ENCODE data around the gene FOXL3.

The FOXL3 gene

DNA sequence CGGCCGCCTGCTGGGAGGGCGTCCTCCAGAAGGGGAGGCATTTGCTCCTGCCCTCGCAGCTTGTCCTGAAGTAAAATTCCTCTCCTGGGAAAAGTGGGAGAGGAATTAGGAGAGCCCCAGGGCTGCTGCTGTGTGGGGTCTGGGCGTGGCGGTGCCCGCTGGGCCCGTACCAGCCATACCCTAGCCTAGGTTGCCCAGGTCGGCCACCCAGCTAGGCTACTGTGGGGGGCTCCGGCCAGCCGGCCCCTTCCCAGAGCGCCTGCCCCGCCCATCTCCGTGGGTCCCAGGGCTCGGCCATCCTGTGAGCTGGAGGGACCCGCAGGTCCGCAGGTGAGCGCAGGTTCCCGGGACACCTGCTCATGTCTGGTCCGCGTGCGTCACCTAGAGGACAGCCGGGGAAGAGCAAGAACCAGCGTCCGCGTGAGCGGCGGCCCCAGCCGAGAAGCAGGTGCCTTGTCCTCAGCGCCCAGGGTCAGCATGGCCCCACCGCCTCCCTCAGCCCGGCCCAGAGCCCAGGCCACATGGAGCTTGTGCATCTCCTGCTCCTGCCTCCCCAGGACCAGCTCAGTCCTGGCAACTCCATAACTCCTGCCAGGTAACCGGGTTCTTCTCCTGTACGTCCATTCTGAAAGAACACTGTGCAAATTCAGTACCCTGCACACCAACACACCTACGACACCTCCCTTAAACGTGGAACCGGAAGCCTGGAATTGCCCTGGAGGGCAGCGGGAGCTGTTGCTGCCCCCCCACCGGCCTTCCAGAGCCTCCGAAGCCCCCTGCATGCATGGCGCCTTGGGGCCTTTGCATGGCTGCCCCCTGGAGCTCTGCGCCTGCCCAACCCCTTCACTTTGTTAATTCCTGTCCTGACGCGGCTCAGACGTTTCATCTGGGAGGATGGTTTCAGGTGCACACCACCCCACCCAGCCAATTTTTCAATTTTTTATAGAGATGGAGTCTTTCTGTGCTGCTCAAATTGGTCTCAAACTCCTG, 22.8 kb upstream of the FOXL3 start:
- DNase-seq (ENCODE audit: low read depth) = no peak

DNA sequence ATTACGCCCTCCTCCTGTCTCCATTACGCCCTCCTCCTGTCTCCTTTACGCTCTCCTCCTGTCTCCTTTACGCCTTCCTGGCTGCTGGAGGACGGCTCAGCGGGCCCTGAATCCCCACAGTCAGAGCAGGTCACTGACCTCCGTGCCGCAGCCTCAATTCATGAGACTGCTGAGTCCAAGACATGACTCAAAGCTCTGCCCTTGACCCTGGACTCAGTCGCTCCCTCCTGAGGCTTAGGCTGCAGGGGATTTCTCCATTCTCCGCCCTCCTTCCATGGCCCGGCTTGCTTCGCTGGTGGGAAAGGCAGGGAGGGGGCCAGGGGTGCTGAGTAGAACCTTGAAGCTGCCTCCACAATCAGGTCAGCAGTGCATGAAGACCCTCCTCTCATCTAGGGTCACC, 21.0 kb upstream of the FOXL3 start:
- DNase-seq (ENCODE audit: low read depth) = no peak

DNA sequence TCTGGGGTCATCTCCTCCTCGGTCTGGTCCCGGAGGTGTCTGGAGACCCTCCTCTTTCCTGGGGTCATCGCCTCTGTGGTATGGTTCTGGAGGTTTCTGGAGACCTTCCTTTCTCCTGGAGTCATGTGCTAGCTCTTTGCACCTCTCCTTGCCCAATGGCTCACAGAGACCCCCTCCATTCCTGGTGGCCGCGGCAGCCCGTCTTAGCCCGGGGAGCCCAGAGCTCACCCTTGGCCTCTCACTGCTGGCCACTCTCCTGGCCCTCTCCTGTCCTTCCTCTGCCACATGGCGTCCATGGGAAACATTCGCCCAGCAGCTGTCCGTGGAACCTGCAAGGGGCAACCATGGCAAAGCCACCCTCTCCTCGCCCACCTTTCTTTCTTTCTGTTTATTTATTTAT, 20.2 kb upstream of the FOXL3 start:
- DNase-seq (ENCODE audit: low read depth) = no peak

DNA sequence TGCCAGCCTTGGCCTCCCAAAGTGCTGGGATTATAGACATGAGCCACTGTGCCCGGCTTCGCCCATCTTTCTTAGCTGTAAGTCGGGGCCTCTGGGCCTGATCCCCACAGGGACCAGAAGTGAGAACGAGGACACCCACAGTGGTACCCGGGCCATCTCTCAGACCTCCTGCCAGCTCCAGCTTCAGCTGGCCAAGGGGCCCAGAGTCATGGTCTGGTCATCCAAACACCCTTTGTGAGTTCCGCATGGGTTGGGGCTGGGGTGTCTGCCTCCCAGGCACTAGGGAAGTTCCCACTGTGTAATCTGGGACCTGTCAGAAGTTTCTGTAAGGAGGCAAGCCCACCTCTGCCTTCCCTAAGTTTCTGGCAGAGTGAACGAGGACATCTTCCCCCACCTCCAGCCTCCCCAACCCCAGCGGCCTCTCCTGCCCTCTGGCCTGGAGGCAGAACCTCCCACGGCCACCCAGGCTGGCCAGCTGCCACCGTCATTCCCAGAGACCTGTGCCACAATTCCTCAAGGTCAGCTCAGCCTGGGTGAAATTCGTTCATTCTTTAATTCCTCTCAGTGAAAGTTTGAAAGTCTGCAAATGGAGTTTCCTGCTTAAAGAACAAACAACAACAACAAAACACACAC, 19.5 kb upstream of the FOXL3 start:
- no peak for DNase-seq (ENCODE audit: low read depth)

DNA sequence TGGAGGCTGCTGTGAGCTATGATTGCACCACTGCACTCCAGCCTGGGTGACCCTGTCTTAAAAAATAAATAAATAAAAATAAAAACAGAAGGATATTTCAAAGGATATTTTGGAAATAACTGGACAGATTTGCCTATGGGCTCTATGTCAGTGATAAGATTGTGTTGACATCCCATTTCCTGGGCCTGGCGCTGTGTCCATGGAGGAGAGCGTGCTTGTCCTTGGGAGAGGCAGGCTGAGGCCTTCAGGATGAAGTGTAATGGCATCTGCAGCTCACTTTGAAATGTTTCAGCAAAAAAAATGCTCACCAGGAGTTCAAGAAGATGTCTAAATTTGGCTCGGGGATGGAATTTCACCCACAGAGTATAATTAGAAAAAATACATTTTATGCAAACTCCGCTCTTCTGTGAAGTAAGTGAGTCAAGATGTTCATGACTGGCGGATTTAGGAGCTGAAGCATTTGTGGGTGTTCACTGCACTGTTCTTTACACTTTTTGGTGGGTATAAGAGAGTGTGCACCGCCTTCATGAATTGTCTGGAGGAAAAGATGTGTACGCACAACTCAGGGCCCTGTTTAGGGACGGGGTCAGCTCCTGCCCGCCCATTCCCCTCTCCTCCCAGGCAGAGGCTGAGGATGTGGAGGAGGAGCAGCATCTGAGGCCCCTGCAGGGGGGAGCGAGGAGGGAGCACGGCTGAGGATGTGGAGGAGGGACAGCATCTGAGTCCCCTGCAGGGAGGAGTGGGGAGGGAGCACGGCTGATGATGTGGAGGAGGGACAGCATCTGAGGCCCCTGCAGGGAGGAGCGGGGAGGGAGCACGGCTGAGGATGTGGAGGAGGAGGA, 18.5 kb upstream of the FOXL3 start:
- no peak for DNase-seq (ENCODE audit: low read depth)

DNA sequence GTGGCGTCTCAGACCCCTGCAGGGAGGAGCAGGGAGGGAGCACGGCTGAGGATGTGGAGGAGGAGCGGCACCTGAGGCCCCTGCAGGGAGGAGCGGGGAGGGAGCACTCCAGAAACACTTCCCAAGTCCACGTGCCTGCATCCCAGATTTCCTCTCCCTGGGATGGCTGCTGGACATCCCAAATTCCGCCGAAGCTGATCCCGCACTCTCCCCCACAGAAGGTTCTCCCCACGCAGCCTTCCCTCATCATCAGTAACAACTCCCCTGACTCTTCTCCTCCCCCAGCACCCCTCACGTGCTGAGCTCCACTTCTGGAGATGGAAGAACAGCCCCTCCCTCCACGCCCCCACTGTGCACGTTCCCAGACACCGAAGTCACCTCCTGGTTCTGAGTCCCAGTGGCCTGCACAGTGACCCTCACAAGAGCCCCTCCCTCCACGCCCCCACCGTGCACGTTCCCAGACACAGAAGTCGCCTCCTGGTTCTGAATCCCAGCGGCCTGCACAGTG, 17.8 kb upstream of the FOXL3 start:
- no peak for DNase-seq (ENCODE audit: low read depth)

DNA sequence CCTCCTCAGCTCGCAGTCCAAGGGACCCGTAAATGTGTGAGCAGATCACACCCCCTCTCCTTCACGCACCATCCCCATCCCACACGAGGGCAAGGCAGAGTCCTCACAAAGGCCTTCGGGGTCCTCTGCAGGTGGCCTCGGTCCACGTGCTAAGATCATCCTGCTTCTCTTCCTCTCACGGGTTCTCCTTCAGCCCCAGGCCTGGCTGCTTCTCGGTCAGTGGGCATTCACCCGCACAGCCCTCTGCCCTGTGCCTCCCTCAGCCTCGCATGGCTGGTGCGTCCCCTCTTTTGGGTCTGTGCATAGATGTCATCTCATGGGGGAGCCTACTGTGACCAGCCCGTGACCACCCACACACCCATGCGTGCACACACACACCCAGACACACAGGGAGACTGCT, 17.3 kb upstream of the FOXL3 start:
- no peak for DNase-seq (ENCODE audit: low read depth)

DNA sequence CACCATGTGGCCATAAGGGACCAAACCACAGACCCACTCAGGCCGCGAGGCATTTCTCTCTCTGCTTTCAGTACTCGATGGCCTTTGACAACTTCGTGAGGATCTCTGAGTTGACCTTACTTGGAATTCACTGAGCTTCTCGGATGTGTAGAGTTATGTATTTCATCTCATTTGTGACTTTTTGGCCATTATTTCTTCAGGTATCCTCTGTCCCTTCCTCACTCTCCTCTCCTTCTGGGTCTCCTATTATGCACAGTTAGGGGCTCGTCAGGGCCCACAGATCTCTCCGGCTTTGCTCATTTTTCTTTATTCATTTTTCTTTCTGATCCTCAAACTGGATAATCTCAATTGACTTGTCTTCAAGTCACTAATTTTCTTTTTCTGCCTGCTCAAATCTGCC, 16.6 kb upstream of the FOXL3 start:
- no peak for DNase-seq (ENCODE audit: low read depth)

DNA sequence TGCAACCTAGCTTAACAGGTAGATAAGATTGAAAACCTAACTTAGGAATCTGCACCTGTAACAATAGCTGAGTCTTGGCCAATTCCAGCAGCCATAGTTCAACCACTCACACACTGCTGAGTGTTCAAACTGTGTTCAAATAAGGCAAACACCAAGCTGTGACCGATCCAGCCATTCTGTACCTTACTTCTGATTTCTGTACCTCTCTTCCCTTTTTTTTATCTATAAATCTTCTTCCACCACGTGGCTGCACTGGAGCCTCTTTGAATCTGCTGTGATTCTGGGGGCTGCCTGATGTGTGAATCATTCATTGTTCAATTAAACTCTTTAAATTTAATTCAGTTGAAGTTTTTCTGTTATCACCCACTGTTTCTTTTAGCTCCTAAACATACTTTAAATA, 15.7 kb upstream of the FOXL3 start:
- no peak for DNase-seq (ENCODE audit: low read depth)

DNA sequence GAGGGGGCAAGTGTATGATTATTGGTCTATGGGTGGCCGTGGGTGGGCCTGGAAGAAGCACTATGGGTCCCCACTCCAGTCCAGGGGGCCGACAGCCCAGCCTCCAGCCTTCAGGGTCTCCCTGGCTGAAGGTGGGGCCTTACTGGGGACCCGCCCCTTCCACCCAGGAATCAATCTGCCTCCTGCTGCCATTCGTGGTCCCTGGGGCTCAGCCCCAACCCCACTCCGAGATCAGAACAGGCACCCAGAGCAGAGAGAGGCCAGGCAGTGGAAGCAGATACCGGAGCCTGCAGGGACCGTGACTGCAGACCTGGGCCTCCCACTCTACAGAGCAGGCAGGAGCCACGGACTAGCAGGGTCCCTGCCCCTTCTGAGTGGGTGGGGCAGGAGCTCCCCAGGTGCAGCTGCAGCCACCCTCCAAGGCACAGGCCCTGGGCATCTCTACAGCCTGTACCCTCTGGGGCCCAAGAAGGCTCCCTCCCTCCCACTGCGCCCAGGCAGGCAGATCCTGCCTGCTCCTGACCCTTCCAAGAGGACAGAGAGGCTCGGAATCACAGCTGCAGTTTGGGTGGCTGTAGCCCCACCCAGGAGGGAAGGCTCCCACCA, 13.6 kb upstream of the FOXL3 start:
- DNase-seq (ENCODE audit: low read depth) = no peak

DNA sequence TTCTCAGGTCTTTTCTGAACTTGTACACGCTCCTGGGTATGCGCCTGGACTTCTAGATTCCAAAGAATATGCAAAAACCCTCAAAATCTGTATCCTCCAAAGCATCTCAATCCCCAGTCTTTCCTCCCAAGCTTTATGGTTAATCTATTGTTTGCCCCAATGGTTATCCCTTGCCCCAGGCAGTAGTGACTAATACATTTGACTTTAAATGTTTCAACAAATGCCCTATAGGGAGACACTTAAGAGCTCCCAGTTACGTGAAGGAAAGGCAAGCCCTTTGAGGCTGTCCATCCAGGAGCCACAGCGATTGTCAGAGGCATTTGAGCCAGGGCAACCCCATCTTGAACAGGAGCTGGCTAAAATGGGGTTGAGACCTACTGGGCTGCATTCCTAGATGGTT, 12.7 kb upstream of the FOXL3 start:
- no peak for DNase-seq (ENCODE audit: low read depth)

DNA sequence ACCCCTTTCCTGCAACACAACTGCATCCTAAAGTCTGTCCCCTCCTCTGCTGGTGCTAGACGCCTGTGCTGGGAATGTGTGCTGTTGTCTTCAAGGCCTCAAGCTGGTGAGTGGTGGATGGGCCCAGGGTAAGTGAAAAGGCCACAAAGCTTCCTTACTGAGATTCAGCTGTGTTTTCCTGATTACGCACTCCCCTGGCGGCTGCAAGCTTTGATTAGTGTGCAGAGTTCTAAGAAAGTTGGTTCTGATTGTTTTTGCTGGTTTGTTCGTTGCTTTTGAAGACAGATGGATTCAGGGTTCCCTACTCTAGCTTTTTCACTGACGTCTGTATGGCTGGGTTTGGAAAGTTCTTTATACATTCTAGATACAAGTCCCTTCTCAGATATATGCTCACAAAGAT, 11.9 kb upstream of the FOXL3 start:
- DNase-seq (ENCODE audit: low read depth) = no peak

DNA sequence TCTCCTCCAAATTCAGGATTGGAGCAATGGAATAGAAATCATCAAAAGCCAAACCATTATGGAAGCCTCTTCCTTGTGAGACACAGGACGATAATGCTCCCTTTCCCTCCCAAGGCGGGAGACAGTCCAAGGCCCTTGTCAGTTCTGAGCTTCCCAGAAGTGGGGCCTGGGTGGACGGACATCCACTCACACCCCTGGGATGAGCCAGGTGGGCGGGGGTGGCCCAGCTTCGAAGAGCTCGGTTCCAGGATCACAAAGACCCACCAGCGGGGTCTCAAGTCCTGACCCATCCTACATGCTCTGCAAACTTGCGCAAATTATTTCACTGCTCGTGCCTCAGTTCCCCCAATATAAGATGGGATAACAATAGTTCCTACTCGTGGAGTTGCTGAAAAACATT, 10.1 kb upstream of the FOXL3 start:
- DNase-seq (ENCODE audit: low read depth) = no peak

DNA sequence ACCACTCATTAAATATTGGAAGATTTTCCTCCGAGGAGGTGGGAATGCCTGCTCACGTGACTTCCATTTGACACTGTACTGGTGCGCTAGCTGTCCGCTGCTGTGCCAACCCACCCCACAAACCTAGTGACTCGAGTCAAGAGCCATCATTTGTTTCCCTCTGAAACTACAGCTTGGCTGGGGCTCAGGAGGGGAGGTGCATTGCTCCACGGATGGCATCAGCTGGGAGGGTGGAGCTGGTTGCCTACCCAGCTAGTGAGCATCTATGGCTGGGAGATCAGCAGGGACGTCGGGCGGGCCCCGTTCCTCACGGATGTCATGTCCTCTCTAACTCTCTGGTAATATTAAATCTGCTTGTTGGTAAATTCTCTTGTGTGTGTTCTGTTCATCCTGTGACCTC, 9.5 kb upstream of the FOXL3 start:
- DNase-seq (ENCODE audit: low read depth) = no peak

DNA sequence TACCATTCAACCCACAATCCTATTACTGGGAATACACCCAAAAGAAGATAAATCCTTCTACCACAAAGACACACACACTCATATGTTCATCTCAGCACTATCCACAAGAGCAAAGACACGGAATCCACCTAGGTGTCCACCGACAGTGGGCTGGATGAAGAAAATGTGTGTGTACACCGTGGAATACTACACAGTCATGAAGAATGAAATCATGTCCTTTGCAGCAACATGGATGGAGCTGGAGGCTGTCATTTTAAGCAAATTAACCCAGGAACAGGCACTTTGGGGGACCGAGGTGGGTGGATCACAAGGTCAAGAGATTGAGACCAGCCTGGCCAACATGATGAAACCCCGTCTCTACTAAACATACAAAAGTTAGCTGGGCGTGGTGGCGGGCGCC, 8.3 kb upstream of the FOXL3 start:
- DNase-seq (ENCODE audit: low read depth) = no peak

DNA sequence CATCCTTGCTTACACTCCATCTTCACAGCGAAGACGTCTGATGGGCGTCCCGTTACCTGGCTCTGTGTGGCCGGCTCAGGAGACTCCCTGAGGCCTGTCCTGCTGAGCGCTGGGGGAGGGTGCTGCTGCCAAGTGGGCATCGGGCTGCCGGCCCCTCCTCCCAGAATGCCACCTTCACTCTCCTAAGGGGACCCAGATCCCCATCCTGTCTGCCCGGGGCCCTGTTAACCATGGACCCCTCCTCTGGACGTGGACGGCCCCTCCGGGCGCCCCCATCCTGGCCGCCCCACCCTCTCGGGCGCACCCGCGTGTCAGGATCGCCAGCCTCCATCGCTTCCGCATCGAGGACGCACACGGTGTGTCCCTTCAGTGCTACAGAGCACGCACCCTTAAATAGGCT, 7.3 kb upstream of the FOXL3 start:
- no peak for DNase-seq (ENCODE audit: low read depth)

DNA sequence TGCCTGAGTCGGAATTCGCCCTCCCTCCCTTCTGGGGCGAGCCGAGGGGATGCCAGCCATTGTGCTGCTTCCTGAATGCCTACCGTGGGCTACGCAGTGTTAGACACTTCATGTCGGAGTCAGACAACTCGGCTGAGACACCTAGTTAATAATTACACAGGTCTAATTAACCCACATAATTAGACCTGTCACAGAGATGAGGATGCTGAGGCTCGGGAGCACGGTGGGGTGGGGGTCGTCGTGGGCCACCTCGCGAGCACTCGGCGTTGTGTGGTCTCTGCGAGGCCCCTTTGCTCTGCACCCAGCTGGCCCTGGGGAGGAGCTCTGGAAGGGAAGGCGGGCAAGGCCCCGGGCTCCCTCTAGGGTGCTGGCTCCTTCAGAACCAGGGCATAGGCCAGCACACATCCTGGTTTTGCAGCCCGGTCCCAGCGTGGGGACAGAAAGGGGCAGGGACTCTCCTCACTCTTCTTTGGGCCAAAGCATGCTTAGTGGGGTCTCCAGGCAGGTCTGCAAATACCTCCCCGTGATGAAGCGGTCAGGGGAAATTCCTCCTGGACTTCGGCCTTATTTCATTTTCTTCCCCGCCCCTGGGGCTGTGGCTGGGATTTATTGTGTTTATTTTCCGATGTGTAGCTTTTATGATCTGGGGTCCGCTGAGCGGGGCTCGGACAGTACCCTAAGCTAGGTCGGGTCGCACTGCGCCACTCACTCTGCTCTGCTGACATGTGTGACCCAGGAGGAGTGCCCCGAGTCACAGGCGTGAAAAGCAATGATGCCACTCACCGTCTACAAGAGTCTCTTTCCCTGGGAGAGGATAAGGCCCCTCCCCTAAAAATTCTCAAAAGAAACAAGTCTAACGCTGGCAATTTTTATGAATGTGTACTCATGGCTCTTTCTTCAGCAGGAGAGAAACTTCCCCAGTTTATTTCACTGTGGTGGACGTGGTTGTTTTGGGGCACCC, 4.9 kb upstream of the FOXL3 start:
- no peak for DNase-seq (ENCODE audit: low read depth)

DNA sequence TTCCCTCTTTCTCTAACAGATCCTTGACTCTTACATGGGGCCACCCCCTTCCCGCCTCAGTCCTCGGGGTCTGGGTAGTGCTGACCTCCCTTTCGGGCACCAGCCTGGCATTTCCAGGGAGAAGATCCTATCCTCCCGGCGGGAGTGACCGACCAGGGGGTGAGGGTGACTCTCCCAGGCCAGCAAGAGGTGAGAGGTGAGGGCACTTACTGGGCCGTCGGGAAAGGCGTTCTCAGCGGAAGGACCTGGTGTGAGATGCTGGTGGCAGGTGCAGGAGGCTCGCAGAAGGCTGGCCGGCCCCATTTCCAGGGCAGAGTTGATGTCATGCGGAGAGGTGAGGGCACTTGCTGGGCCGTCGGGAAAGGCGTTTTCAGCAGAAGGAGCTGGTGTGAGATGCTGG, 4.2 kb upstream of the FOXL3 start:
- DNase-seq (ENCODE audit: low read depth) = no peak

DNA sequence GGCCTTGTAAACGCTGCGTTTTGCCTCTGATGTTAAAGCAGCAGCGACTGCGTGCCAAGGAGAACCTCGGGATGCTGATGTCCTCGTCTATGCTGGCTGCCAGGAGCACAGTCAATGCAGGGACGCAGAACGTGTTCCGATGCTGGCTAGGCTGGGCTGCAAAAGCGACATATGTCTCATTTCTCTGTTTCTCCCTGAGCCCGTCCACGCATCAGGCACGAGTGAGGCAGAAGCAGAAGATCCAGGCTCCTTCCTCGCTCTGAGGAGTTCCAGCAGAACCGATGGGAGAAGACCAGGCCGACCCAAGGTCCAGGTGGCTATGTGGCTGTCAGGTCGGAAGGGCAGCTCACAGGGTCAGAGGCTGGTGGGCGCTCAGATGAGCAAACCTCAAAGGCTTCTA, 3.7 kb upstream of the FOXL3 start:
- DNase-seq (ENCODE audit: low read depth) = no peak

DNA sequence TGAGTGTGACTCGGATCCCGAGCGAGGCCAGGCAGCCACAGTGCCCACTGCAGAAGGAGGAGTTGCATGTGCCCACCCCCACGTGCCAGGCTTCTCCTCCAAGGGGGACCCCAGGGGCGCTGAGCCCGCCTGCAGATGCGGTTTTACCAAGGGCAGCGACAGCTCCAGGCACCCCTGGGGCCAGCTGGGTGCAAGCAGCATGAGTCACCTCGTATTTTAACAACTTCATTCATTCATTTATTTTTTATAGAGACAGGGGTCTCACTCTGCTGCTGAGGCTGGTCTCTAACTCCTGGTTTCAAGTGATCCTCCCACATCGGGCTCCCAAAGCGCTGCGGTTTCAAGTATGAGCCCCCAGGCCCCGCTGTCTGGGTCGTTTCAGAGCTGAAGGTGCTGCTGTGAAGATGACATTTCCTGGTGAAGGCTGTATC, 1.3 kb upstream of the FOXL3 start:
- no peak for DNase-seq (ENCODE audit: low read depth)

DNA sequence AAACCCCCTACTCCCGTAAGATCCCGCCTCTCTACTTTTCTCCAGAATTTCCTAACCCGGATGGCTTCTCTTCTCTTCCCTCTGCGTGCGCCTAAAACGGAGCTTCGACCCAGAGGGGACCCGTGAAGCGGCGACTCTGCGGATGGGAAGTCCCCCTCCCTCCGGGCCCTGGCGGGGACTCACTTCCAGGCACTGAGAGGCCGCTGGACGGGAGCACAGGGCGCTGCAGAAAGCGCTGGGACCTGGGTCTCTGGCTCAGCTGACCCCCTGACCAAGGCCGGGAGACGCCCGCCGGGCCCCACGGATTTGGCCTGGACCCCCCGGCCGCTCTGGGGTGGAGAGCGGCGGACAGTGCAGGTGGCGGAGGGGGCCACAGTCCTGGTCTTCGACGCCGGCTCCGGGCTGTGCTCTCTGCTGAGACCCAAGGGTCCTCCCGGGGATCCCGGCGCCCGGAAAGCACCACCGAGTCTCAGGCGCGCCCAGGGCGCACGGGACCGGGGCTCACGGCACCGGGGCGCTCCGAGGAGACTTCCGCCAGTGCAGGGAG, 688 bp upstream of the FOXL3 start:
- no peak for DNase-seq (ENCODE audit: low read depth)
